ENCODE measurements around the gene HERPUD2.

Gene HERPUD2

GRCh38 chr7:35694784-35695472, at the start of gene HERPUD2:
TSS of gene HERPUD2 (minus strand) at chr7:35695135. CDS start at chr7:35694330, 805 bp downstream.
- peak within 1 kb of the TSS; percentile 77 for H3K4me3 ChIP-seq (ENCODE audit: low read length)
- DNase-seq (ENCODE audit: low read depth), result peak; percentile 88
- no peak for TF ChIP-seq CTCF (conservative IDR thresholded peaks at IDR 0.05; ENCODE audit: low read length)

- DNase-seq (ENCODE audit: low read depth), result no peak
- no peak for TF ChIP-seq CTCF (conservative IDR thresholded peaks at IDR 0.05; ENCODE audit: low read length)
- H3K4me3 ChIP-seq (ENCODE audit: low read length), result no peak overlapping the region
Observed at GRCh38 chr7:35738889-35739288, 44.0 kb upstream of the HERPUD2 start.

GRCh38 chr7:35736725-35737124, 41.8 kb upstream of the HERPUD2 start:
- TF ChIP-seq CTCF (conservative IDR thresholded peaks at IDR 0.05; ENCODE audit: low read length), result no peak
- peak; percentile 38 for DNase-seq (ENCODE audit: low read depth)
- no peak overlapping the region for H3K4me3 ChIP-seq (ENCODE audit: low read length)

- no peak for DNase-seq (ENCODE audit: low read depth)
- TF ChIP-seq CTCF (conservative IDR thresholded peaks at IDR 0.05; ENCODE audit: low read length), result no peak
- no peak overlapping the region for H3K4me3 ChIP-seq (ENCODE audit: low read length)
Observed at GRCh38 chr7:35735396-35735795, 40.5 kb upstream of the HERPUD2 start.

GRCh38 chr7:35734001-35734483, 39.1 kb upstream of the HERPUD2 start:
- DNase-seq (ENCODE audit: low read depth), result peak; percentile 25

GRCh38 chr7:35731349-35731748, 36.4 kb upstream of the HERPUD2 start:
- no peak for DNase-seq (ENCODE audit: low read depth)
- H3K4me3 ChIP-seq (ENCODE audit: low read length), result no peak overlapping the region
- TF ChIP-seq CTCF (conservative IDR thresholded peaks at IDR 0.05; ENCODE audit: low read length), result no peak

More at GRCh38 chr7:35734001-35734483, 39.1 kb upstream of the HERPUD2 start:
- no peak overlapping the region for H3K4me3 ChIP-seq (ENCODE audit: low read length)
- TF ChIP-seq CTCF (conservative IDR thresholded peaks at IDR 0.05; ENCODE audit: low read length), result no peak
